Activated CD8-positive, alpha-beta memory T cell treated with anti-CD3 and anti-CD28 coated beads for 4 hours (primary cell): ENCODE data around the gene DHX58.

Experiments
- DNase-seq, 2 donors: peaks; one replicate each; pipeline ENCODE4 v3.0.0-alpha.2; 2020; ENCODE audit warnings: low read depth in 2 of 2

Gene DHX58

GRCh38 chr17:42055496-42055895 lies 57.0 kb downstream of the DHX58 start:
- DNase-seq = no peak

GRCh38 chr17:42055027-42055426 lies 57.5 kb downstream of the DHX58 start:
- no peak for DNase-seq

GRCh38 chr17:42053731-42054500 lies 58.6 kb downstream of the DHX58 start:
- no peak for DNase-seq

GRCh38 chr17:42052346-42052877 lies 60.1 kb downstream of the DHX58 start:
- no peak for DNase-seq

GRCh38 chr17:42051645-42052044 lies 60.9 kb downstream of the DHX58 start:
- no peak for DNase-seq
